NCI-H774 (cell line): ENCODE data around the gene LSAMP.

Experiments
- DNase-seq: peaks from one replicate; lab custom pipeline; 2025; lab: John Stamatoyannopoulos, UW

Gene LSAMP

DNA sequence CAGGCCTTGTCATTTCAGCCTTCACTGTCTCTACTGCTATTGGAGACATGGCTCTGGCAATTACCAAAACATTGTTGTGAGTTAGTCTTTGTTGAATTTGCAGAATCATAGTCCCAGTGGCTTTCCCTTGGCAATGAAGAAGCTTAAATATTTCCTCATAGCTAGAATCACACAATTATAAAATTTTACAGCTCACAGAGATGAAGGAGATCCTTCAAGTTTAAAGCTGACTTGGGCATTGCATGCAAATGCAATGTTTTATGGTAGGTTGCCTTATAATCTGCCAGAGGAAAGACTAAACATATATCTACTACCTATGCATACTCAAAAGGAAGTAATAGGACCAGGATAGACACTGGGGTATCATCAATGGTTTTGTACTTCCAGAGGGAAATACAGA lies 90.9 kb downstream of the LSAMP start:
- DNase-seq, result no peak

DNA sequence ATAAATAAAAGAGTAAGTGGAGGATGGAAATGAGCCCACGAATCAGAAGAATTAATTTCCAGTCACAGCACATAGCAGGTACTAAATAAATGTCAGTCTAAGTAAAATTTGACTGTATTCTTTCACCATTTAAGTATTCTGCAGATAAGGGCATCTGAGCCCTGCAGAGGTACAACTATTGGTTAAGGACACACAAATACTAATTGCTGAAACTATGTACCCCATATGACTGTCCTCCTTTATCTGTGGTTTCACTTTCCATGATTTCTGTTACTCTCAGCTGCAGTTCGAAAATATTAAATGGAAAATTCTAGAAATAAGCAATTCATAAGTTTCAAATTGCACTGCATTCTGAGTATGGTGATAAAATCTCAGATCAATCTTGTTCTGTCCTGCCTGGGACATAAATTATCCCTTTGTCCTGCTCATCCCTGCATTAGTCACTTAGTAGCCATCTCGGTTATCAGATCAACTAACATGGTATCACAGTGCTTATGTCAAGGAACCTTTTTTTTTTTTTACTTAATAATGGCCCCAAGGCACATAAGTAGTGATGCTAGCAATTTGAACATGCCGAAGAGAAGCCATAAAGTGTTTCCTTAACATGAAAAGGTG lies 95.1 kb downstream of the LSAMP start:
- no peak for DNase-seq

GRCh38 chr3:116348216-116348615 lies 97.1 kb downstream of the LSAMP start:
- no peak for DNase-seq

- DNase-seq, result no peak
These were observed 102.8 kb downstream of the LSAMP start for GRCh38 chr3:116342499-116342898.

DNA sequence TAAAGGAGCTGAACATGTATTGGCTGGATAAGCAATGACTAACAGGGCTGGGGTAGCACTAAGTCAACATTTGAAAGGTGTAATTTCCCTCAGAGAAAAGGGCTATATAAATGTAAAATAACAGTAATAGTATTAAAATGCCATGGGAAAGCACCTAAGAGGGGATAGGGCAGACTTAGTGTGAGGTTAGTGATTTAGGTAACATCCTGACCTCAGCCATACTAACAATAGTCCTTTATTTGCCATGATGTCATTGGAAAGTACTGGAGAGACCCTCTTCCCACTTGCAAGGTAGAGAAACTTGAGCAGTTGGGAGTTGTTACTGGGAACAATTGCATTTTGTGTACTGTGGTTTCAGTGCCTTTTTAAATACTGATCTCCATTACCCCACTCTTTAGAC lies 103.4 kb downstream of the LSAMP start:
- DNase-seq, result no peak

DNA sequence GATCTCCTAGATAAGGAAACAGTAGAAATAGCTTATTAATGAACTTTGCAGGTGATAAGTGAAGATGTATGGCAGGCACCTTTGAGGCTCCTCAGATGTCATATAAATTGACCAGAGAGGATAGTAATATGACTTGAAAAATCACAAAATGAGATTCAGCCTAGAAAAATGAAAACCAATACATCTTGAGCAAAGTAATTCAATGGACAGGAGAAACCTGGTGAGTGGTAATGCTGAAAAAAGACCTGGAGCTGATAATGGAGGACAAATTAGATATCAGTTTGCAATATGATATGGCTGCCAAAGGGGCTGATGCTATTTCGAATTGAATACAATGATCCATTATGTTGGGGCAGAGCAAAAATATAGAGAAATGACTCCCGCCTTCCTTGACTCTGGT lies 103.9 kb downstream of the LSAMP start:
- DNase-seq, result no peak

GRCh38 chr3:116340680-116341216 lies 104.5 kb downstream of the LSAMP start:
- DNase-seq, result no peak

DNA sequence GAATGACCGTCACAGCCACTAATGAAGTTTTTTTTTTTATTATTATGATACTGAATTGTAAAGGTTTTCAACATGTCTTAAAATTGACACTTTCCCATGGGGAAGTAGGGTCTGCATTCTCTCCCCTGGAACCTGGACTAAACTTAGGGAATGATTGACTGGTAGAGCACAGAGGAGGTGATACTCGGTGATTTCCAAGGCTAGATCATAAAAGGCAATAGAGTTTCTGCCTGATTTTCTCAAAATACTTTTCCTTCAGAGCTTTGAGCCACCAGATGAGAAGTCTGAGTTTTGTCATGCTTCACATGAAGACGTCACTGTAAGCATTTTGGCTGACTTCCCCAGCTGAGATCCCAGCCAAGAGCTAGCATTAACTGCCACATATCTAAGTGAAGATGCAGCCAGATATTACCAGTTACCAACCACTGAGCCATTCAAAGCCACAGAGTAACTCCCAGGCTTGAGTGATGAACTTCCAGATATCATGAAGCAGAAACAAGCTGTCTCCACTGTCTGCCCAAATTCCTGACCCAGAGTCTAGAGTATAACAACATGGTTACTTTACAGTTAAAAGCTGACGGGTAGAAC lies 105.8 kb downstream of the LSAMP start:
- no peak for DNase-seq

GRCh38 chr3:116338713-116339112 lies 106.6 kb downstream of the LSAMP start:
- DNase-seq, result no peak

GRCh38 chr3:116337229-116337628 lies 108.1 kb downstream of the LSAMP start:
- no peak for DNase-seq

DNA sequence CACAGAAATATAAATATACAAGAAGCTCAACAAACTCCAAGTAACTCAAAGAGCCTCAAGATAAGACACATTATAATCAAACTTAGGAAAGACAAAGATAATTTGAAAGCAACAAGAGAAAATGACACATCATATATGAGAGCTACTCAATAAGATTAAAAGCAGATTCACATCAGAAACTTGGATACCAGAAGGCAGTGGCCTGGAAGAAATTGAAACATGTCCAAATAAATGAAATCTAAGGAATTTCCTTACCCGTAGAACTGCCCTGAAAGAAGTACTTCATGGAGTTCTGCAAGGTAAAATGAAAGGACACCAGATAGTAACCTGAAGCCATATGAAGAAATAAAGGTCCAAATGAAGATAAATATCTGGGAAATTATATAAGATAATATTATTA lies 113.9 kb downstream of the LSAMP start:
- DNase-seq, result no peak

GRCh38 chr3:116322750-116323375 lies 122.4 kb downstream of the LSAMP start:
- no peak for DNase-seq

GRCh38 chr3:116318370-116318769 lies 126.9 kb downstream of the LSAMP start:
- DNase-seq, result no peak

GRCh38 chr3:116316771-116317170 lies 128.5 kb downstream of the LSAMP start:
- DNase-seq, result no peak

DNA sequence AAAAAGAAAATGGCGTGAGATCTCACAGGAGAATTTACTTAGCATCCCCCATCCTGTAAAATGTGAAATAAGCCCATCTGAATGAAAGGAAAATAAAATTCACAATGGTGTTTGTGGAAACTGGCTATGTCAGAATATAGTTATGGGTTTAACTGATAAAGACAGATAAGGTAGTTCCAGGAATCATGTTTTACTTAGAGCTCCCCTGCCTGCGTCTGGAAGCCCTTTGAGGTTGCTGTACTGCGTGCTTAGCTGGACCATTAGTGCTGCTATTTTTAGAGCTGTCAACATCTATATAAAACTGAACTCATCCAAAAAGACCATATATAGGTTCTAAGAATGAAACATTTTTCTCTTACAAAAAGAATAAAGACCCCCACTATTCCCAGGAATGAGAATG lies 130.8 kb downstream of the LSAMP start:
- DNase-seq, result no peak

- no peak for DNase-seq
These were observed 138.6 kb downstream of the LSAMP start for GRCh38 chr3:116306720-116307119.

GRCh38 chr3:116306149-116306548 lies 139.1 kb downstream of the LSAMP start:
- no peak for DNase-seq

DNA sequence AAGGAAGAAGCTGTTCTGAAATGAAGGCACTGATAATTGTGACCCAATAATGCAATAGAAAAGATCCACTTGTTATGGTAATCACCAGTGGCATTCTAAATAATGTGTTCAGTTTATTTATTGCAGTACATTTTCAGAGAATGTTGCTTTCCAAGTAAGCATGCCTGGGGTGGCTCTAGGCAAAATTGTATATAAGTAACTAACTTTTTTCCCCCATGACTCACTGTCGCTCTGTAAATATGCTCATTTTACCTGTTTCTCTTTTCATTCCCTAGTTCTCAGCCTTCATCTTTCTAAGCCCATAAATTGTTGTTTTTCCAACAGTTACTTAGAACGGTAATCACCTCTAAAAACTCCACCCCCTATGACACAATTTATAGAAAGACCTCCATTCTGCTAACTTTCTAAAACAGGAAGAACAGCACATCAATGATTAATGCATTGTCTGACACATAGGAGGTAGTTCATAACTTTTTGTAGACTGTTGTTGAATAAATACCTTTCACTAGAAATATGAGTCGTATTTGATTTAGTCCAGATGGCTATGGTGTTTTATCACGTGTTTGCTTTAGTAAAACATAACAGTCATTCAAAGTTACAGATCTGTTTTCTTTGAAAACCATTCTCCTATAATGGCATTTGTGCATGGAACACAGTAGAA lies 143.1 kb downstream of the LSAMP start:
- DNase-seq, result no peak

DNA sequence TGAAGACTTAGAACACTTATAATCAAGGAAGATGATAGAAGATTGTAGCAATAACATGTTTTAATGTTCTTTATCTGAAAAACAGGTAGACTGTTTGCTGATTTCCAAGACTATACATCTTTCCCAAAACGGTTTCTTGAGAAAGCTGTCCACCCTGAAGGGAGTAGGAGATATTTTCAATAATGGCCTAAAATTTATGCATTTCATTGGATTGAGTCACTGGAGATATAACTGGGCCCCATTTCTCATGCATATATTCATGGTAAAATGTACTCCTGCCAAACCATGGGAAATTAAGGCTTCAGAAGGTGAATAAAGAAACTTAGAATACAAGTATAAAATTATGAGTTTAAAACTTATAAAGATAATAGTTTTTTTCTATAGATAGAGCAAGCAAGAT lies 143.9 kb downstream of the LSAMP start:
- DNase-seq, result no peak

DNA sequence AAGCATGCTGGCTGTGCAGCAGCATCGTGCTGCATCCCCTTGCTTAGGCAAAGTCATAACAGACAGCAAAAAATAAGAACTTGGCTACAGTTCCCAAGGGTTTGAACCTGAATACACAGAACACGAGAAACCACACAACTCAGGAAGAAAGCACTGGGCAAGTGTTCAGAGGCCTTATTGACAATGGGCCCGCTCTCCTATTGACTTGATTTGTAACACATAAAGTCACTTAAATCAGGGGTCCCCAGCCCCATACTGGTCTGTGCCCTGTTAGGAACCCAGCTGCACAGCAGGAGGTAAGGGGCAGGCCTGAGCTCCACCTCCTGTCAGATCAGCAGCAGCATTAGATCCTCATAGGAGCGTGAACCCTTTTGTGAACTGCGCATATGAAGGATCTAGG lies 145.1 kb downstream of the LSAMP start:
- no peak for DNase-seq

DNA sequence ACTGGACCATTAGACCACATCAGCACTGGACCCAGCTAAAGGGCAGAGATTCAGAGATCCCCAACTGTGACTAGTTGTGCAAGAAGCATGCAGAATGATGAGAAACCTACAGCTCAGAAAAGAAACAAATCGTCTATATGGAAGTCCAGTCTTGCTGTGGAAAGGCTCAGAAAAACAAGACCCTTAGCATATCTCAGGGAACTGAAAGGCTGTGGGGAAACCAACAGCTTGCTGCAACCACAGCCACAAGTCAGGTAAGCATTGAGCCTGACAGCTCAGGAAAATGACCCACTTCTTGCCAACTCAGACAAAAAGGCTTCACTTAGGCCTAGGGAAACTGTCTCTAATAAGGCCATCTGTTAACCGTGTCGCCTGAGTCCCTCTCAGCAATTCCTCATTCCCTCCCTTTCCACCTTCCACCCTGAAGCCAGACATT lies 145.6 kb downstream of the LSAMP start:
- DNase-seq, result no peak

DNA sequence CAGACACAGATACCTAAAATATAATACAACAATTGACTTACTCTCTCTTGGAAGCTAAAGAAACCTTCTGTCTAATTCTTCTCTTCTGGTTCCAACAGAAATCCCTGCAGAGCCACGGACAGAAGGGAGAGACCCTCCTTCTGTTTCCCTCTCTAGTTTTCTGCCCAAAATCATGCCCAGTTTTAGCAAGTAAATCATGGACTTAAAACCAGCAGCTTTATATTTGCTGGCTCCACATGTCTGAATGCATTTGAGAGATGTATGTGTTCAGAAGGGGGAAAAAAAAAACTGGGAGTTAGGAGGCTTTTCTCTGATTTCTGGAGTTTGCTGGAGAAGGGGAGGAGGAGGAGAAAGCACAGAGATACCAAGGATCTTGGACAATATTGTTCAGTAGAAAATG lies 147.1 kb downstream of the LSAMP start:
- no peak for DNase-seq

- DNase-seq, result no peak
These were observed 154.1 kb downstream of the LSAMP start for GRCh38 chr3:116291141-116291540.
